Thyroid gland (tissue), 4 donors: ENCODE results near the gene STX16. TPM values are rescaled to one million over a fixed set of nuclear protein-coding genes. Genes with fewer than 3 reads are reported as not detected.

Experiments used
- DNase-seq, 2 donors: peaks; one replicate each; pipeline ENCODE4 v3.0.0-alpha.2; 2019
- H3K27ac ChIP-seq, 3 donors: fragments of 200-600 bp; sonication (generic); 1 replicate in 2 of 3; 2 replicates in 1 of 3; pipeline ENCODE4 v1.5.1; 2016 to 2019; ENCODE audit warnings: mild to moderate bottlenecking in 1 of 3, moderate library complexity in 1 of 3
- H3K27me3 ChIP-seq: fragments of 200-600 bp; sonication (generic); one replicate; pipeline ENCODE4 v1.5.1; 2019
- H3K36me3 ChIP-seq, 2 donors: fragments of 200-600 bp; sonication (generic); one replicate each; pipeline ENCODE4 v1.5.1; 2016 to 2019
- H3K4me1 ChIP-seq, 2 donors: fragments of 200-600 bp; sonication (generic); one replicate each; pipeline ENCODE4 v1.5.1; 2017 to 2019
- H3K4me3 ChIP-seq, 3 donors: fragments of 200-600 bp; sonication (generic); replicated peaks in 1 of 3; 1 replicate in 2 of 3; 2 replicates in 1 of 3; pipeline ENCODE4 v1.5.1; 2016; ENCODE audit warnings: mild to moderate bottlenecking in 1 of 3
- H3K9me3 ChIP-seq: fragments of 200-600 bp; sonication (generic); one replicate; pipeline ENCODE4 v1.5.1; 2017
- POLR2A ChIP-seq, 2 donors: fragments of 450-650 bp; IDR thresholded peaks; one replicate each; pipeline ENCODE4 v1.6.1; 2017; ENCODE audit warnings: antibody characterized with exemption in 2 of 2, mild to moderate bottlenecking in 2 of 2, moderate library complexity in 1 of 2
- WGBS, 2 donors: methylation state at CpG; one replicate each; pipeline ENCODE4 v1.1.5; 2017; 5-methylcytosine and 5-hydroxymethylcytosine counted together
- intact Hi-C: fragments of 100-400 bp; cut with DNase I; formaldehyde crosslinking; loops from one replicate; pipeline ENCODE4 v1.15.1; 2023
- total RNA-seq, 4 donors: library from RNA; depleted of rRNA; stranded (reverse); fragments of >200 nt; gene quantifications; one replicate each; pipeline ENCODE4 v1.2.3, GENCODE V29; 2016
- TF ChIP-seq, protein P1 (sequence below), 6 experiments: fragments of 200-600 bp in 3 of 6; fragments of 450-650 bp in 3 of 6; sonication (generic) in 3 of 6; IDR thresholded peaks; one replicate each; pipeline ENCODE4 v1.5.1; 2016 to 2019; ENCODE audit warnings: antibody characterized with exemption in 6 of 6, mild to moderate bottlenecking in 2 of 6, inconsistent platforms in 1 of 6, moderate library complexity in 1 of 6

The STX16 gene
- total RNA-seq, 4 donors from 2014 or later = 42.5 to 59.1 (median 53.0) TPM

DNA sequence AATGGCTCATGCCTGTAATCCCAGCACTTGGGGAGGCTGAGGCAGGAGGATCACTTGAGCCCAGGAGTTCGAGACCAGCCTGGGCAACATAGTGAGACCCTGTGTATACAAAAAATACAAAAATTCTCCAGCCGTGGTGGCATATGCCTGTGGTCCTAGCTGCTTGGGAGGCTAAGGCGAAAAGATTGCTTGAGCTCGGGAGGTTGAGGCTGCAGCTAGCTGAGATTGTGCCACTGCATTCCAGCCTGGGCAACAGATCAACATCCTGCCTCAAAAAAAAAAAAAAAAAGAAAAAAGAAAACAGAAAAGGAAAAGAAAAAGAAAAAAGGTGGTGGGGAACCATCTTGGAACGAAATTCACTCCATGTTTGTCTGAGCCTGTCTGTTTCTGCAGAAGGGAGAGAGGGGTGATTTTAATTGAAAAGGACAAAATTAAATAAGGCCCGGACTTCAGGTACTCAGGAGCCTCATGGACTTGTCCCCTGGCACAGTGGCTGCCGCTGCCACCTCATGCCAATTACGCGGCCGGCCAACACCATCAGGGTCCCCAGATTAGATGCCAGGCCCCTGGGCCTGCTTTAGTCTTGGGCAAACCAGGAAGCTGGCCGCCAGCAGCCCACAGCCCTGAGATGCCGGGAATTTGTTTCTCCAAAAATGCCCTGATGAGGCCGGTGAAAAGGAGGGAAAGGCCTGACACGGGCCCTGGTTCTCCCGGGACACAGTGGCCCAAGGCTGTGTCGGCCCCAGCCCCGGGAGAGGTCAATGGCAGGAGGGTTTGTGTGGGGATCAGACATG, 37.8 kb upstream of the STX16 start:
- no peak for DNase-seq
- Histone ChIP-seq H3K27me3 (no peaks in the 10 kb centered on the region), H3K27ac (no peak overlapping the region), H3K4me3 (no peak overlapping the region), H3K9me3 (no peaks in the 10 kb centered on the region), H3K4me1 (peaks cover 0 to 12% of the 10 kb centered on the region in 2 donors), H3K36me3 (no peaks in the 10 kb centered on the region)
- no peak for TF ChIP-seq POLR2A (IDR thresholded peaks at IDR 0.05)
- TF ChIP-seq, protein P1, sequence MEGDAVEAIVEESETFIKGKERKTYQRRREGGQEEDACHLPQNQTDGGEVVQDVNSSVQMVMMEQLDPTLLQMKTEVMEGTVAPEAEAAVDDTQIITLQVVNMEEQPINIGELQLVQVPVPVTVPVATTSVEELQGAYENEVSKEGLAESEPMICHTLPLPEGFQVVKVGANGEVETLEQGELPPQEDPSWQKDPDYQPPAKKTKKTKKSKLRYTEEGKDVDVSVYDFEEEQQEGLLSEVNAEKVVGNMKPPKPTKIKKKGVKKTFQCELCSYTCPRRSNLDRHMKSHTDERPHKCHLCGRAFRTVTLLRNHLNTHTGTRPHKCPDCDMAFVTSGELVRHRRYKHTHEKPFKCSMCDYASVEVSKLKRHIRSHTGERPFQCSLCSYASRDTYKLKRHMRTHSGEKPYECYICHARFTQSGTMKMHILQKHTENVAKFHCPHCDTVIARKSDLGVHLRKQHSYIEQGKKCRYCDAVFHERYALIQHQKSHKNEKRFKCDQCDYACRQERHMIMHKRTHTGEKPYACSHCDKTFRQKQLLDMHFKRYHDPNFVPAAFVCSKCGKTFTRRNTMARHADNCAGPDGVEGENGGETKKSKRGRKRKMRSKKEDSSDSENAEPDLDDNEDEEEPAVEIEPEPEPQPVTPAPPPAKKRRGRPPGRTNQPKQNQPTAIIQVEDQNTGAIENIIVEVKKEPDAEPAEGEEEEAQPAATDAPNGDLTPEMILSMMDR (IDR thresholded peaks at IDR 0.05) = no peak
- intact Hi-C loops = no loop called here
- WGBS, 2 donors = 93 to 94% methylated on average over 11 to 17 of the region's 17 CpGs

DNA sequence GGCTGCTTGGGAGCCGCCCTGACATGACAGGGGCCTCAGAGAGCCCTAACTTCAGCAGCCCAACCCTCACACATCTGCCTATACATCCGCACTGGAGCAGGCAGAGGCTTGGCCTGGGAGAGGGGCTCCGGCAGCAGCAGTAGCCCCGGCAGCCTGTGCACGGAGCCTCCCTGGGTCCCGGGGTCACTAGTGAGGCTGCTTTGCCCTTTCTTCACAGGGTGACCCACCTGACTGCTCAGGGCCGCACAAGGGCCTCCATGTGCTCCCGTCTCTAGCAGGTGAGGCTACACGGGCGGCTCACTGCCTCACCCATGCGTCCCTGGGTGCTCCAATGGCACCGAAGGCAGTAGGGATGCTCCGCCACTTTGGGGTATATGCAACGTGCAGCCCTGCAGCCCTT, 36.7 kb upstream of the STX16 start:
- intact Hi-C loops = no loop called here
- no peak for DNase-seq
- no peaks in the 10 kb centered on the region for H3K36me3 ChIP-seq
- peaks cover 0 to 12% of the 10 kb centered on the region in 2 donors for H3K4me1 ChIP-seq
- no peak overlapping the region for H3K27ac ChIP-seq
- no peak overlapping the region for H3K4me3 ChIP-seq
- WGBS, 2 donors = 95 to 100% methylated on average over 3 to 10 of the region's 14 CpGs
- H3K9me3 ChIP-seq = no peaks in the 10 kb centered on the region
- H3K27me3 ChIP-seq = no peaks in the 10 kb centered on the region
- no peak for TF ChIP-seq POLR2A (IDR thresholded peaks at IDR 0.05)
- TF ChIP-seq, protein P1 (IDR thresholded peaks at IDR 0.05) = no peak

DNA sequence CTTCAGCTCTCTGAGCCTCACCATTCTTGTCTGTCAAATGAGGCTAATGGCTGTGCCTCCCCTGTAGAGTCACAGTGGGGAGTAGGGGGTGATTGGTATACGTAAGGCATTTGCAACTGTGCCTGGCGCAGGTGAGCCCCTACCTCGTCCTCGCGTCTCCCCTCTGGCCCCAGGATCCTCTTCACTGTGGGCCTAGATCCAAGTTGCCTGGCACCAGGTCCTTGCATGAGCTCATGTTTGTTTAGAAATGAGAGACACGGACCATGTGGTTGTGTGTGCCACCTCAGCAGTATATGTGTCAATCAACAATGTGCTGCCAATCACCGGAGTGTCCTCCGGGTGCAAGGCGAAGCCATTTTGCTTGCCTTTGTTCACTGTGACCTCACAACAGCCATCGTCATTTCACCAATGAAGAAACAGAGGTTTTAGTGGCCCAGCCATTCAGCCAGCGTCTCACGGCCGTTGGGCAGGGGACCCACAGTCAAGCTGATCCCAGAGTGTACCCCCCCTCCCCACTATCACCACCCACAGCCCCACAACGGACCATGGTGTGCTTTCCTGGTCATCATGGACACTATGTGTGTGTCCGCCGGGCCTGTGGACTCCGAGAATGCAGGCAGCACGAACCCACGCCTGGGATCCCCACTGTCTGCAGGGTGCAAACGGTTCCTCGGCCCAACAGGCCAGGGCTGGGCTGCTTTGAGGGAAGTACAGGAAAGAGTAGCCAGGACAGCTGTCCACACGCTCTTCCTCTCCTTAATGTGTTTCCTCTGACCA, 35.9 kb upstream of the STX16 start:
- Histone ChIP-seq H3K4me1 (peaks cover 0 to 12% of the 10 kb centered on the region in 2 donors), H3K27ac (no peak overlapping the region), H3K9me3 (no peaks in the 10 kb centered on the region), H3K4me3 (no peak overlapping the region), H3K36me3 (no peaks in the 10 kb centered on the region), H3K27me3 (no peaks in the 10 kb centered on the region)
- TF ChIP-seq POLR2A (IDR thresholded peaks at IDR 0.05) = no peak
- TF ChIP-seq, protein P1 (IDR thresholded peaks at IDR 0.05) = no peak
- intact Hi-C loops = no loop called here
- 83 to 86% methylated on average over 22 of the region's 22 CpGs for WGBS, 2 donors
- no peak for DNase-seq

DNA sequence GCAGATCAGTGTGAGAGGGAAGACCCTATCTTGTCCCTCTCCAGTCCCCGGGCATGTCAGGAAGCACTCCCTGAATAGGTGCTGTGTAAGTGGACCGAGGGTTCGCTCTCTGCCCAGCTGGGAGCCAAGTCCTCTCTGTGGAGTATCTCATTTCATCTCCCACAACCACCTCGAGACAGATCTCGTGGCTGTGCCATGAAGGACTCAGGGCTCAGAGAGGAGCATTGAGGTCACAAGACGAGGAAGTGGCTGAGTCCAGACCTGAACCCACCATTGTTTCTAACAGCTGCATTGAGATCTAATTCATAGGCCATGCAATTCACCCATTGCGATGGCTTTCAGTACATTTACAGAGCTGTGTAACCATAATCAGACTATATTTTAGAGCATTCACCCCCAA, 34.7 kb upstream of the STX16 start:
- TF ChIP-seq, protein P1 (IDR thresholded peaks at IDR 0.05) = no peak
- TF ChIP-seq POLR2A (IDR thresholded peaks at IDR 0.05) = no peak
- Histone ChIP-seq H3K9me3 (no peaks in the 10 kb centered on the region), H3K27ac (no peak overlapping the region), H3K36me3 (no peaks in the 10 kb centered on the region), H3K4me1 (peaks cover 0 to 12% of the 10 kb centered on the region in 2 donors), H3K4me3 (no peak overlapping the region), H3K27me3 (no peaks in the 10 kb centered on the region)
- no peak for DNase-seq
- intact Hi-C loops = no loop called here
- WGBS, 2 donors = 94 to 95% methylated on average over 5 to 7 of the region's 7 CpGs

DNA sequence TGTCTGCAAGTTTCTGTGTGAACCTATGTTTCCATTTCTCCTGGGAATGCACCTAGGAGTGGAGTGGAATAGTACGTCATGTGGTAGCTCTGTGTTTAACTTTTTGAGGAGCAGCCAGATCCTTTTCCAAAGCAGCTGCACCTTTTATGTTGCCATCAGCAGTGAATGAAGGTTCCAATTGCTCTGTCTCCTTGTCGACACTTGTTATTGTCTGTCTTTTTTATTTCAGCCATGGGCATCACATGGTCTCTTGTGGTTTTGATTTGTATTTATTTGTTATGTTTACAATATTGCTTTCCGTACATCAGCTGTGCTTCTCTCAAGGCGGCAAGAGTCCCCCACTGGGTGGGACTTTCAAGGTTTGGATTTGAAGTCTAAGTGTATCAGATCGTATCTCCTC, 33.9 kb upstream of the STX16 start:
- 96 to 98% methylated on average over 5 of the region's 5 CpGs for WGBS, 2 donors
- no peaks in the 10 kb centered on the region for H3K9me3 ChIP-seq

More for the DNA sequence above, 33.9 kb upstream of the STX16 start:
- H3K36me3 ChIP-seq = no peaks in the 10 kb centered on the region
- H3K27me3 ChIP-seq = no peaks in the 10 kb centered on the region
- intact Hi-C loops = no loop called here
- no peak for DNase-seq
- peaks cover 0 to 6% of the 10 kb centered on the region in 2 donors for H3K4me1 ChIP-seq
- H3K27ac ChIP-seq = no peak overlapping the region
- TF ChIP-seq, protein P1 (IDR thresholded peaks at IDR 0.05) = no peak
- no peak for TF ChIP-seq POLR2A (IDR thresholded peaks at IDR 0.05)
- no peak overlapping the region for H3K4me3 ChIP-seq
